Dedifferentiated amniotic fluid mesenchymal stem cell (primary cell): ENCODE results near the gene WIF1.
A peak's percentile ranks its signal among the peaks of the same experiment; 100 is the strongest.

Source experiments
- DNase-seq: peaks from one replicate; pipeline ENCODE4 v3.0.0-alpha.2; 2016; ENCODE audit errors: extremely low spot score

Gene WIF1, protein sequence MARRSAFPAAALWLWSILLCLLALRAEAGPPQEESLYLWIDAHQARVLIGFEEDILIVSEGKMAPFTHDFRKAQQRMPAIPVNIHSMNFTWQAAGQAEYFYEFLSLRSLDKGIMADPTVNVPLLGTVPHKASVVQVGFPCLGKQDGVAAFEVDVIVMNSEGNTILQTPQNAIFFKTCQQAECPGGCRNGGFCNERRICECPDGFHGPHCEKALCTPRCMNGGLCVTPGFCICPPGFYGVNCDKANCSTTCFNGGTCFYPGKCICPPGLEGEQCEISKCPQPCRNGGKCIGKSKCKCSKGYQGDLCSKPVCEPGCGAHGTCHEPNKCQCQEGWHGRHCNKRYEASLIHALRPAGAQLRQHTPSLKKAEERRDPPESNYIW

DNA sequence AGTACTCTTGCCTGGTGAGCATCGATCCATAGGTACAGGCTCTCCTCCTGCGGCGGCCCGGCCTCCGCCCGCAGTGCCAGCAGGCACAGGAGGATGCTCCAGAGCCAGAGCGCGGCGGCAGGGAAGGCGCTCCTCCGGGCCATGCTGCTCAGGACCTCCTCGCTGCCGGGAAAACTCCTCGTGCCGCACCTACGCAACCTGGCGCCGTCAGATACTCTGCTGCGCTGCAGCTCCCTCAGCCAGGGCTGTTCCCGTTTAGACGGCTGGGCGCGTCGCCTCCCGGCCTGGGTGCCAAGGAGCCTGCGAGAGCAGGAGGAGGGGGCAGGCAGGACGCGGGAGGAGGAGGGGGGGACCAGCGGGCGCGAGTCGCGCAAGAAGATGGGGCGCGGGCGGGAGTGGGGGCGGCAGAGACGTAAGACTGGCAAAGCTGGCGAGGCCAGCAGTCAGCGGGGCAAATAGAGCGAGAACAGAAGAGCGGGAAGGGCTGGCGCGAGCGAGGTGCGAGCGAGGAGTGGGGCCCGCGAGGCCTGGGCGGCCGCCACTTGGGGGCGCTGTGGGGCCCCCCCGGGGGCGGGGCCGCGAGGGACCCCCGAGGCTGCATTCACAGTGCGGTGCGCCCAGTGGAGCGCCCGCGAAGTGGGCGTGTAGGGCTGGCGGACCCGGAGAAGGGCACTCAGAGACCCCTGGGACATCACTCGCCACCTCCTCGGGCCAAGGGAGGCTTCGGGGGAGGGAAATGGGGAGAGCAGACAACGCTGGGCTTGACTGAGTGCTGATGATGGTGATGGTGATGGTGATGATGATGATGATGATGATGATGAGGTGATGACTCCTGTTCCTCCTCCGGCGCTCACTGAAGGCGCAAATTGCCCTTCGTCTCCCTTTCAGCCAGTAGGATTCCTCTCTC is at the start of gene WIF1:
WIF1 (minus strand) TSS at position 257 of the 907 bp plus-strand sequence; CDS start at position 143, 114 bp downstream.
- no peak for DNase-seq

DNA sequence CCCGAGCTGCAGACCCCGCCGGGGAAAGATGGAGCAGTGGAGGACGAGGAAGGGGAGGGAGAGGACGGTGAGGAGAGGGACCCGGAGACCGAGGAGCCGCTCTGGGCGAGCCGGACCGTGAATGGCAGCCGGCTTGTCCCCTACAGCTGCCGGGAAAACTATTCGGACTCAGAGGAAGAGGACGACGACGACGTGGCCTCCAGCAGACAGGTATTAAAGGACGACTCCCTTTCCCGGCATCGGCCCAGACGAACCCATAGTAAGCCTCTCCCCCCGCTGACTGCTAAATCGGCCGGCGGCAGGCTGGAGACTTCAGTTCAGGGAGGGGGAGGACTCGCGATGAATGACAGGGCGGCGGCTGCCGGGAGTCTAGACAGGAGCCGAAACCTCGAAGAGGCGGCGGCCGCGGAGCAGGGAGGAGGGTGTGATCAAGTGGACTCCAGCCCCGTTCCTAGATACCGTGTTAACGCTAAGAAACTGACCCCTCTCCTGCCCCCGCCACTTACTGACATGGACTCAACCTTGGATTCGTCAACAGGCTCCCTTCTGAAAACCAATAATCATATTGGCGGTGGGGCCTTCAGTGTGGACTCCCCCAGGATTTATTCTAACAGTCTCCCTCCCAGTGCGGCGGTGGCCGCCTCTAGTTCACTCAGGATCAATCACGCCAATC is 49.2 kb upstream of the WIF1 start:
- peak; percentile 42 for DNase-seq

DNA sequence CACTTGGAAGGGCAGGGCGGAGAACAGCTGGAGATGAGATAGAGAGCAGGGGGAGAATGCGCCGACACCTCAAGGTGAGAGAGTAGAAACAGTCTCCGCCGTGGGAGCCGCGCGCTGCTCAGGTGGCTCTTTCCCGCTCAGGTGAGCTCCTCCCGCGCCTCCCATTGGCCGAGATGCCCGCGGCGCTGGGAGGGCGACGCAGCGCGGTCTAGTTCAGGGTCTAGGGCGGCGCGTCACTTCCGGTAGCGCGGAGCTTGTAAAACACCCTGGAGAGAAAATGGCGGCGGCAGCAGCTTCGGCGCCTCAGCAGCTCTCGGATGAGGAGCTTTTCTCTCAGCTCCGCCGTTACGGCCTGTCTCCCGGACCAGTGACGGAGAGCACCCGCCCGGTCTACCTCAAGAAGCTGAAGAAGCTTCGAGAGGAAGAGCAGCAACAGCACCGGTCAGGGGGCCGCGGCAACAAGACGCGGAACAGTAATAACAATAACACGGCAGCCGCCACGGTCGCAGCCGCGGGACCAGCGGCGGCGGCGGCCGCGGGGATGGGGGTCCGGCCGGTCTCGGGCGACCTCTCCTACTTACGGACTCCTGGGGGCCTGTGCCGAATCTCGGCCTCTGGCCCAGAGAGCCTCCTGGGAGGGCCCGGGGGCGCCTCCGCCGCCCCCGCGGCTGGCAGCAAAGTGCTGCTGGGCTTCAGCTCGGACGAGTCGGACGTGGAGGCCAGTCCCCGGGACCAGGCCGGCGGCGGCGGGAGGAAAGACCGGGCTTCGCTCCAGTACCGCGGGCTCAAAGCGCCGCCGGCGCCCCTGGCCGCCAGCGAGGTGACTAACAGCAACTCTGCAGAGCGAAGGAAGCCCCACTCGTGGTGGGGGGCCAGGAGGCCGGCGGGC is 48.5 kb upstream of the WIF1 start, which contains the start of gene LEMD3:
LEMD3 (plus strand) TSS at position 264 of the 889 bp plus-strand sequence; CDS start at position 278, 14 bp downstream.
- DNase-seq, result peak; percentile 92

DNA sequence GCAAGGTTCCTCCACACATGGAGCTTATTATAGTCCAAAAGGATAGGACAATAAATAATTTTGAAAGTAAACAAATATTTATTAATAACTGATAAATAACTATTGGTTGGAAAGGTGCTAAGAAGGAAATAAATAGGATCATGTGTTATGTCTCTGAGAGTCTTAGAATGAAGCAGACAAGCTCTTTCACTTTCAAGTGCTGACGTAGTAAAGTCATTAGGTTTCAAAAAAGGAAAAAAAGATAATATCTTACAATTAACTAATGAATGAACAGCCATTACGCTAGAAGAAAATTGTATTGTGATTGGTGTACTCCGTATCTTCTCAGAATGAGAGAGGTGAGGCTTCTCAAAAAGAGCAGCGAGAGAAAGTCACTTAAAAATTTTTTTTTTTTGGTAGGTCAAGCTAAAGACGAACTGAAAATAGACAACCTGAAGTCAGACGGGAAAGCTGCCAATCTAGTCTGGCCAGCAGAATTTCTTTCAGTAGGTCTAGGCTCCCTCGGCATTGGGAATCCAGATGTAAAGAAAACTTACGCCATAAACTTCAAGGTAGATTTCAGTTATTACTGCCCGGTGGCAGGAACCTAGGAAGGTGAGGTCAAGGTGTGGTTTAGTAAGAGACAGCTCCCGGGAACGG is 47.7 kb upstream of the WIF1 start:
- no peak for DNase-seq

DNA sequence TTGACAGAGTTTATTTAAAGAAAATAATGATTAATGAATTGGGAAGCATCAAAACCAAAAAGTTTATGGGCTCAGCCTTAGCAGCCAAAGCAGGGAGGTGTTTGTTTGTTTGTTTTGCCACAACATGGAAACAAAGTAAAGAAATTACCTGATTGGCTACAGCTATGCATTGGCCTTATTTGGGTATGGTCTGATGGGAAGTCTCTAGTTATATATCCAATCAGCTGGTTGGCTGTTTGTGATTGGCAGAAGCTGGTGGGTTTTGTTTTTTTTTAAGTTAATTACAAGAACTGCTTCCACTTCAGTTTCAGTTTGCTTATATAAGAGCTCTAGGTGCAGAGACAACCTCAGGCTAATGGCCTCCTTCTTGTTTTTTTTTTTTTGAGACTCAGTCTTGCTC is 43.7 kb upstream of the WIF1 start:
- no peak for DNase-seq

DNA sequence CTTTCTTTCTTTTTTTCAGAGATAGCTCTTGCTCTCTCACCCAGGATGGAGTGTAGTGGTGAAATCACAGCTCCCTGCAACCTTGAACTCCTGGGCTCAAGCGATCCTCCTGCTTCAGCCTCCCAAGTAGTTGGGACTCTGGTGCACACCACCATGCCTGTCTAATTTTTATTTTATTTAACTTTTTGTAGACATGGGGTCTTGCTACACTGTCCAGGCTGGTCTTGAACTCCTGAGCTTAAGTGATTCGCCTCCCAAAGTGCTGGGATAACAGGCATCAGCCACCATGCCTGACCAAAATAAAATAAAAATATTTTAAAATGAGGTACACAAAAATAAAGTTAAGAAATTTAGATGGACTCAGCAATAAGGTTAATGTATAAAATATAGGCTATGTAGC is 43.1 kb upstream of the WIF1 start:
- DNase-seq, result no peak

DNA sequence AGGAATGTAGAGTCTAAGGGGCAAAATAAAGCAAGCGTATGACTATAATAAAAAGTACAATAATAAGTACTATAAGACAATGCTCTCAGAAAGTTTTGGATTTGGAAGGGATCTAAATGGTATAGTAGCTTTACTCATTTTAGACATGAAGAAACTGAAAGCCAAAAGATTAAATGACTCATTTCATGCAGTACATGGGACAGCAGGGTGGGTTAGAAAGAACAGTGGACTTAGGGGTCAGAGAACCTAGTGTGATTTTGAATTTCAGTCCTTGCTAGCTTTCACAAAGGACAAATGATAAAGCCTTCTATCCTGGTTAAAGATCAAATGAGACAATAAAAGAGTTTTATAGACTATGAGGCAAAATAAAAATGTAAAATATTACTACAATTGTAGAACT is 41.5 kb upstream of the WIF1 start:
- no peak for DNase-seq

DNA sequence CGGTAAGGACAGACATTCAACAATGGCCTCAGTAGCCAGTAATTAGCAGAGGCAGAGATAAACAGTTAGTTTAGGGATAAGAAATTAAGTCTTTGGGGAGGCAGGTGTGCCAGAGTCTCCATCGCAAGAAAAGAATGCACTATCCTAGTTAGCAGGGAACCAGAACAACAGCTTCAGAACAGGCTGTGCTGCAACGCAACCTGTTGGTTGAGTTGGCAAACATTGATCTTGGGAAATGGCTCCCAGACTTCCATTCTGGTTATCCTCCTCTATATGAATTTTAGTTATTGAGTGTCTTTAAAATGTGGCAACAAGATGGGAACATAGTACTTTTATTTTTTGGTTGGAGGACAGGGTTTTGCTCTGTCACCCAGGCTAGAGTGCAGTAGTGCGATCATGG is 36.0 kb upstream of the WIF1 start:
- no peak for DNase-seq

DNA sequence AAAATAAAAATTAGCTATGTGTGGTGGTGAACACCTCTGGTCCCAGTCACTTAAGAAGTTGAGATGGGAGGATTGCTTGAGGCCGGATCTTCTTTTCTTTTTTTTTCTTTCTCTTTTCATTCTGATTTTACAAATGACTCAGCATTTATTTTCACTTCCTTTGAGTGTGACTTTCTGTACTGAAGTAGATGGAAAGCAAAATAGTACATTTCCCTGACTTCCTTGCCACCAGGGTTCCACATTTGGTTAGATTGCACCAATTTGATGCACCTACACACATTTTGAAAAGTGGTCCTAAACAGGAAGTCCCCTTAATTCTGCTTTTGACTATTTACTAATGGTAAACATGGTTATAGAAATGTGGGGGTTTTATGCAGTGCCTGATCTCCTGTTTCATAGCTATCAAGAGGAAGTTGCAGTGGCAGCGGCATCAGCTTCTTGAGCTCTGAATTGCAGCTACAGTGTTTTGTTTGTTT is 35.3 kb upstream of the WIF1 start:
- DNase-seq, result no peak

DNA sequence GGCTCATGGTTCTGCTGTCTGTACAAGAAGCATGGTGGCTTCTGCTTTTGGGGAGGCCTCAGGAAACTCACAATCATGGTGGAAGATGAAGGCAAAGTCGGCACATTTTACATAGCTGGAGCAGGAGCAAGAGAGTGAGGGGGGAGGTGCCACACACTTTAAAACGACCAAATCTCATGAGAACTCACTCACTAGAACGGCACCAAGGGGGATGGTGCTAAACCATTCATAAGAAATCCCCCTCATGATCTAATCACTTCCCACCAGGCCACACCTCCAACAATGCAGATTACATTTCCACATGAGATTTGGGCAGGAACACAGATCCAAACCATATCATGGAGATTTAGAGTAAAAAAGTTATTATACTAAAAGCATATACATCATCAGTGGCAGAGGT is 34.7 kb upstream of the WIF1 start:
- no peak for DNase-seq

DNA sequence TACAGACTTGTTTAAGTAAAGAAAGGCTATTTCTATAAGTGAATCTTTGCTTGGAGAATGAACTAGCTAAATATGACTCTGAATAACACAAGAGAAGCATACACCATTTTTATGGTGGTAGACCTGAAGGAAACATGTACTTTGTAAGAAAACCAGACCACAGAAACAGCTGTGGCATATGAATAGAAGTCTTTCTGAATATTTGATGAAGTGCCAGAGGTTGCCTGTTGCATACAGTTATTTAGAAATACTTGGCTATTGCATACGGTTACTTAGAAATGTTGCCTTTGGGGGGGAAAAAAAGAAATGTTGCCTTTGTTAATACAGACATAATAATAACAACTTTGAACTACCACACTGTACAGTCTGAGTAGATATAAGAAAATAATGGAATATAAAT is 31.5 kb upstream of the WIF1 start:
- no peak for DNase-seq

DNA sequence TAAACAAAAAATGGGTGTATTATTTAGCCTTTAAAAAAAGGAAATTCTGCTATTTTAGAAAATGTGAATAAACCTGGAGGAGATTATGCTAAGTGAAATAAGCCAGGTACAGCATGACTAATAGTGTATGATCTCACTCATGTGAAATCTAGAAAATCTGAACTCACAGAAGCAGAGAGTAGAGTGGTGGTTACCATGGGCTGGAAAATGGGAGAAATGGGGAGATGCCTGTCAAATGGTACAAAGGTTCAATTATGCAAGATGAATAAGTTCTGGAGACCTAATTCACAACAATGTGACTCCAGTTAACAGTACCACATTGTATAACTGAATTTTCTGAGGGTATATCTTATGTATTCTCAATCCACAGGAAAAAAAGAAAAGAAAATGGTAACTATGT is 30.9 kb upstream of the WIF1 start:
- DNase-seq, result no peak

DNA sequence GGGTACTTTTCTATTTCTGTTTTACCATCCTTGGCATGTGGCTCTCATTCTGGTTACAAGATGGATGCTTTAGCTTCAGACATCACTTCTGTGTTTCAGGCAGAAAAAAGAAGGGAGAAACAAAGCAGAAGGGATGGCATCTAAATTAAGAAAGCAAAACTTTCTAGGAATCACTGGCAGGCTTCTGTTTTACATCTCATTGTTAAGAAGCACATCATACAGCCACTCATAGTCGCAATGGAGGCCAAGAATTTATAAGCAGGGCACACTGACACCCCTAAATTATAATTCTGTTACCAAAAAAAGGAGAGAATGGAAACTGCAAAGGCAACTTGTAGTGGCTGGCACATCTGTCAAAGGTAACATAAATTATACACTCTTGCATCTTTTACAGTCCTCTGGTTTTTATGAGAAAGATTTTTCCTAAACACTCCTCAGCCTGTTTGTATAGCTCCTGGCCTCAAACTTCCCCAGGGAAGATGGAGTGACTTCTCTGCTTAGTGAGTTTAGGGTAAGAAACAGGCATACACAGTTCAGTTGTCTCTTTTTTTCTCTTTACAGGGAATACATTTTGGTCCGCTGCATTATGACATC is 26.3 kb upstream of the WIF1 start:
- DNase-seq, result no peak

DNA sequence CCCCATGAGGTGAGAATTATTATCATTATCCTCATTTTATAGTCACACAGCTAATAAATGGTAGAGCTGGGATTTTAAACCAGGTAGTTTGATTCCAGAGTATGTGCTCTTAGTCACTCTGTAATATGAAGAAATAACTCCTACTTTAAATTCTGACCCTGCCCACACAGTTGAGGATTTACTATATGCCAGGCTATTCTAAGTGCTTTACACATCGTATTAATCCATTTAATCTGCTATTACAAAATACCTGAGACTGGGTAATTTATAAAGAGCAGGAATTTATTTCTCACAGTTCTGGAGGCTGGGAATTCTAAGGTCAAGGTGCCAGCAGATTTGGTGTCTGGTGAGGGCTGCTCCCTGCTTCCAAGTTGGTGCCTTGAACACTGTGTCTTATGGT is 19.6 kb upstream of the WIF1 start:
- DNase-seq, result no peak

DNA sequence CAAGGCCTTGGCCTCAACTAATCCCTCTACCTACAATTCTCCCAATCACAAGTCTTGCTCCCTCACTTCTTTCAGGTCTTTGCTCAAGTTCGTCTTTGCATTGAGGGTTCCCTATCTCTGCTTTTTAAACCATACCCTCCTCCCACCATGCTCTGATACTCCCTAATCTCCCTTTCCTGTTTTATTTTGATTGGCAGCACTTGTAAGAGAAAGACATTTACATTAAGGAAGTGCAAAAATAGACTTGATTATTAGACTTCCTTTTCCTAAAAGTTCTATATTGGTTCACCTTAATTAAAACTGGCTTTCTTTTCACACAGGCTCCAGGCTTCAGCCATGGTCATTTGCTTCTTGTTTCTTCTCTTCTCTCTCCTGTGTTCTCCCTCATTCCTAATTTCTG is 18.3 kb upstream of the WIF1 start:
- no peak for DNase-seq

DNA sequence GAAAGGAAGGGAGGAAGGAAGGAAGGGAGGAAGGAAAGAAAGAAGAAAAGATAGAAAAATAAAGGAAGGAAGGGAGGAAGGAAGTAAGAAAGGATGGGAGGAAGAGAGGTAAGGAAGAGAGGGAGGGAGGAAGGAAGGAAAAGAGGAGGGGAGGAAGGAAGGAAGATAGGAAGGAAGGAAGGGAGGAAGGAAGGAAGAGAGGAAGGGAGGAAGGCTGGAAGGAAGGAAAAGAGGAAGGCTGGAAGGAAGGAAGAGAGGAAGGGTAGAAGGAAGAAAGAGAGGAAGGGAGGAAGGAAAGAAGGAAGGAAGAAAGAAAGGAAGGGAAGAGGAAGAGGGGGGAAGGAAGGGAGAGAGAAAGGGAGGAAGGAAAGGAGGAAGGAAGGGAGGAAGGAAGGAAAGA is 12.8 kb upstream of the WIF1 start:
- no peak for DNase-seq

DNA sequence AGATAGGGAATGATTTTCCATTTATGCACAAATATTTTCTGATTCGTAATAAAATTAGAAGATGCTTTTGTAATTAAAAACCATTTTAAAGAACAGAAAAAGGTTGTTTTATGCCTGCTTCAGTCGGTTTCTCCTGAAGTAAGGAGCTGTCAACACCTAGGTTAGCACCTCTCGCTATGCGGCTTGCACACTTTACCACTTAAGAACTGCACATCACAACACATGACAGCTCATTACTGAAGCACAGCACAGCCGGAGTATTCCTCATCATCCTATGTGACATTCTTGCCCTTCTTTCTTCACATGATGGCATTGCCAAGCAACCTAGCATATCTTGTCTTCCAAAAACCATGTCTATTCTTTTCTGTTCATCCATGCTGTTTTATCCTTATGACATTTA is 5.4 kb upstream of the WIF1 start:
- DNase-seq, result no peak

DNA sequence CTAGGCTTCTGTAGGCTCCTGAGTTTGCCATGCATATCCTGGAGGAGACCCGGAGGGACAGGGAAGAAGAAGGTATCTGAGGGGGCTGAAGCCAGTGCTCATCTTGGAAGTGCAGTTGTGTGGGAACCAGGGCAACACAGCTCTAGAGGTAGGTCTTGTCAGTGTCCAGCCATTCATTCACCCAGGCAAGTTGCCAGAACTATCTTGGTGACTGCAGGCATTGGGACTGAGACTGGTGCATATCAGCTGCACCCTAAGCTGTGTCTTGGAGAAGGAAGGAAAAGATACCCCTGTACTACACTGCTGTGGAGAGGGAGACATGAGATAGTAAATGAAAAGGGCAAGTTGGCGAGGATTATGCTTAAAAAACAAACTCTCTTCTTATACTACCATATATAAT is 4.9 kb upstream of the WIF1 start:
- DNase-seq, result no peak

DNA sequence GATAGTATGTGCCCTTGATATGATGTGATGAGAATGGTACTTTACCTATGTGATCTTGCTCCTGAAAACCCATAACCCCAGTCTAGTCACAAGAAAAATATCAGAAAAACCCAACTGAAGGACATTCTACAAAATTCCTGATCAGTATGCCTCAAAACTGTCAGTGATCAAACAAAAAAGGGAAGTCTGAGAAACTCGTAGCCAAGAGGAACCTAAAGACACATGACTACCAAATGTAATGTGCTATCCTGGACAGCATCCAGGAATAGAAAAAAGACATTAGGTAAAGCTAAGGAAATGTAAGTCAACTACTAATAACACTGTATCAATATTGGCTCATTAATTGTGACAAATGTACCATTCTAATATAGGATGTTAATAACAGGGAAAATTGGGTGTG is 4.1 kb upstream of the WIF1 start:
- DNase-seq, result no peak

DNA sequence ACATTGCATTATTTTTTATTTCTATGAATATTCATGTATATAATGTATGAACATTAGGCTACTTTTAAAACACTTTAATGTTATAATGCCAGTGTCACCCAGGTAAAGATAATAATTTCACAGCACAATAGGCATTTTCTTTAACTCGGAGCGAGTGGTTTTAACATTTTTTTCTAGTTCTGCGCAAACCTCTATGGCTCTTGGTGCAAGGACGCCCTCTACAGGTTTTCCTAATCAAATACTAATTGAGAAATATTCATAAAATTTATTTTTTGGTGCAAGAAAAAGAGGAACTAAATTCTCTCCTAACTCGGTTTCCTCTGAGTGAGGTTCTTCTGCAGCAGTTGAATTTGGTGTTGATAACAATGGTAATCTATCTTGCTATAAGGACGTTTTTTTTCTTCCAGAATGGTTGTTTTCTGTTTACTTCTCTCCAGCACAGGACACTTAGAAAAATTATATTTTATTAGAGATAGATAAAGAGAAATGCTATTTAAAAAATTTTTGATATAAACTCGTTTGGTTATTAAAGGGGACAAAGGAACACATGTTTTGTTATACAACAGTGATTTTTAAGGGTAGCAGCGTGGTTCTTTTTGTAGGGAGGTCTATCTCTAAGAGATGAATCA is 2.4 kb upstream of the WIF1 start:
- no peak for DNase-seq
